GM18858 (cell line): ENCODE results near the gene TIMP2.

Source experiments
- ATAC-seq: cut with Tn5 transposase; IDR thresholded peaks from one replicate; pipeline ENCODE4 v1.9.1; 2021; ENCODE audit not compliant: unreplicated experiment

TIMP2 gene

DNA sequence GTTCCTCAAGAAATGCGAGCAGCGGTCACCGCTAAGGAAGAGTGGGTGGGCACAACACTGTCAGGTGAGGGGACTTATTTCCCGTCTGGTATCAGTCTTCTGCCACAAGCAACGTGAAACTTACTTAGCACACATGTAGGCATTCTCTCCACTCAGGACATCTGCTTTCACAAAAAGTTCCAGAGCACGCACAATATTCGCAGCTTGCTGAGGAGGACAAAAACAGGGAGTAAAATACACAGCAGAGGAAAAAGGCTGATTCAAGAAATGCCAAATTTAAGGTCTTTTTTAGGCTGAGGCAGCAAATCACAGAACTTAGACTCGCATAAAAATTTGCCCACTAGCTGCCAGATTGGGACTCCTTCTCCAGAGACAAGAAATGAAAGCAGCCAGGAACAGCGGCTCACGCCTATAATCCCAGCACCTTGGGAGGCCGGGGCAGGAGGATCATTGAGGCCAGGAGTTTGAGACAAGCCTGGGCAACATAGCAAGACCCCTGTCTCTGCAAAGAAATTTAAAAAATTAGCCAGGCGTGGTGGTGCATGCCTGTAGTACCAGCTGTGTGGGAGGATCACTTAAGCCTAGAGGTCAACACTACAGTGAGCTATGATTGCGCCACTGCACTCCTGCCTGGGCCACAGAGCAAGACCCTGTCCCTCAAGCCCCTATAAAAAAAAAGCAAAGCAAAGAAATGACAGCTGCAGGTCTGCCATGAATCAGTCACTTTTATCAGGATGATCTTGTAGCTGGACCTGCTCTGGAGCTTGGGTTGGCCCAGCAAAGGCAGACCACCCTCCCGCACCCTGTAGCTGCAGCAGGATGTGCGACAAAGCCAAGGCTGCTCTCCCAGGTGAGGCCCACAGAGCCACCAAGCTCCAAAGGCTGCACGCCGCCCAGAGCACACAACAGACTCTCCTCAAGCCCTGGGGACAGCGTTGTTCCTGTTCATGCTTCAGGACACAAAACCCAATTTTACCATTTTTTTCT lies 105.1 kb downstream of the TIMP2 start:
- no peak for ATAC-seq

DNA sequence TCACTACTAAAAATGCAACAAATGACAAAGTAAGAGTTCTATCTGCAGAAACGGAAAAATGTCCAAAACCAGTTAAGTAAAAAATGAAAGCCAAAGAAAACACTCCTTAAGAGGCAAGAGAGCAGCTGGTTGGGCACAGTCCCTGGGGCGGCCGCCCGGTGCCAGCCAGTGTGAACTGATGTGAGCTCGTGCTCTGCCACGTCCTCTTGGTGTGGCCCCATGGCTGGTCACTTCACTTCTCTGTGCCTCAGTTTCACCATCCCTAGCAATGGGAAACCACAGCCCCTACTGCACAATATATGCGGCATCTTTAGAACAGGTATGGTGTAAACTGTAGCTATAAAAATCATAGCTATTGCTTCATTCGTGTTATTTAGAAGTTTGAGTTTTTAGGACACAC lies 105.8 kb downstream of the TIMP2 start:
- no peak for ATAC-seq

GRCh38 chr17:78818932-78819331 lies 106.3 kb downstream of the TIMP2 start:
- ATAC-seq = no peak

- ATAC-seq = no peak
Observed at GRCh38 chr17:78818152-78818846, 106.9 kb downstream of the TIMP2 start.

- no peak for ATAC-seq
Observed at GRCh38 chr17:78817123-78817522, 108.1 kb downstream of the TIMP2 start.

DNA sequence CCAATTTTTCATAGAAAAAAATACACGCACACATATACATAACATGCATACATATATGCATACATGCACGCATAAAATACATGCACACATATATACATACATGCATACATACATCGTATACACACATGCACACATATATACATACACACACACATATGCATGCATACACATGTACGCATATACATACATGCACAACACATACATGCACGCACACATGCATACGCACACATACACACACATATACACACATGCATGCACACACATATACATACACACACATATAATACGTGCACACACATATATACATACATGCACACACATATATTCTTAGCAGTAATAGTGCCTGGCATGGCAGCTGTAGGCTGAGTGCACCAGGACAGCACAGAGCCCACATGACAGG lies 109.5 kb downstream of the TIMP2 start:
- no peak for ATAC-seq

- ATAC-seq = no peak
Observed at GRCh38 chr17:78812855-78813254, 112.3 kb downstream of the TIMP2 start.

GRCh38 chr17:78808163-78808562 lies 117.0 kb downstream of the TIMP2 start:
- ATAC-seq = no peak

- ATAC-seq = no peak
Observed at GRCh38 chr17:78806451-78806850, 118.7 kb downstream of the TIMP2 start.

- no peak for ATAC-seq
Observed at GRCh38 chr17:78805301-78805700, 119.9 kb downstream of the TIMP2 start.

DNA sequence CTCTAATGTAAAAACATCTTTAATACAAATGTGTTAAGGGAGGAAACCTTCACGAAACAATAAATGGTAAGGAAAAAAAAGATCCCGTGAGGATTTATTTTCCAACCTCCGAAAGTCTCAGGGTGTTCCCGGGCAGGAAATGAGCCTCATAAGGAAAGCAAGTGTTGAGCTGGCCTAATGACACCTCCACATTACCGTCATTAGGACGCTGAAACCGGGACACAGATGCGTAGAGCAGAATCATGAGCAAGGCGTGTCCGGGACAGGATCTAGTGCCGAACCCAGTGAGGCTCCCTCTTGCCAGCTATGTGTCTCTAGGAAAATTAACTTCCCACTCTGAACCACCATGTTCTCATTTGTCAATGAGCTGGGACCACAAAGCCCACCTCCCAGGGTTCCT lies 120.4 kb downstream of the TIMP2 start:
- no peak for ATAC-seq

GRCh38 chr17:78803186-78803845 lies 121.9 kb downstream of the TIMP2 start:
- no peak for ATAC-seq
